GM23338 (cell line): ENCODE measurements around the gene DGKD.

Source experiments
- CREB1 ChIP-seq: fragments of 250-450 bp; sonication (Bioruptor Pico); IDR thresholded peaks from 2 replicates; pipeline ENCODE4 v1.5.0; 2020; ENCODE audit warnings: low read depth, mild to moderate bottlenecking, moderate library complexity
- EZH2 ChIP-seq: fragments of 200-600 bp; sonication (generic); IDR thresholded peaks from one replicate; pipeline ENCODE4 v1.8.0; 2017; ENCODE audit warnings: antibody characterized with exemption, mild to moderate bottlenecking, low read depth; ENCODE audit not compliant: unreplicated experiment
- EZH2phosphoT487 ChIP-seq: fragments of 200-600 bp; sonication (generic); IDR thresholded peaks from one replicate; pipeline ENCODE4 v1.8.1; 2018; ENCODE audit warnings: antibody characterized with exemption; ENCODE audit not compliant: unreplicated experiment
- JUNB ChIP-seq: IDR thresholded peaks from one replicate; pipeline ENCODE4 v1.6.1; 2016; ENCODE audit warnings: antibody characterized with exemption; ENCODE audit not compliant: unreplicated experiment
- NANOG ChIP-seq: IDR thresholded peaks from 2 replicates; pipeline ENCODE4 v1.6.1; 2016; ENCODE audit warnings: antibody characterized with exemption, borderline replicate concordance
- POLR2AphosphoS5 ChIP-seq: IDR thresholded peaks from 2 replicates; pipeline ENCODE4 v1.6.1; 2016; ENCODE audit warnings: antibody characterized with exemption, low read depth
- ZNF114 ChIP-seq: fragments of 250-450 bp; sonication (Bioruptor Pico); IDR thresholded peaks from 2 replicates; pipeline ENCODE4 v1.5.0; 2020; ENCODE audit warnings: mild to moderate bottlenecking, moderate library complexity
- ZNF331 ChIP-seq: fragments of 250-450 bp; sonication (Bioruptor Pico); IDR thresholded peaks from 2 replicates; pipeline ENCODE4 v1.5.0; 2020; ENCODE audit warnings: low read depth, mild to moderate bottlenecking, moderate library complexity
- TF ChIP-seq, protein P1 (sequence below), 2 experiments: fragments of 200-600 bp in 1 of 2; sonication (generic) in 1 of 2; conservative IDR thresholded peaks; 2 replicates each; pipeline versions ENCODE4 v1.5.1 to v1.6.1; 2016 to 2017; ENCODE audit warnings: antibody characterized with exemption in 2 of 2, low read depth in 2 of 2, mild to moderate bottlenecking in 2 of 2, moderate library complexity in 1 of 2
- TF ChIP-seq, protein P2 (sequence below): IDR thresholded peaks from one replicate; pipeline ENCODE4 v1.6.1; 2018; ENCODE audit warnings: antibody characterized with exemption; ENCODE audit not compliant: unreplicated experiment

DNA sequence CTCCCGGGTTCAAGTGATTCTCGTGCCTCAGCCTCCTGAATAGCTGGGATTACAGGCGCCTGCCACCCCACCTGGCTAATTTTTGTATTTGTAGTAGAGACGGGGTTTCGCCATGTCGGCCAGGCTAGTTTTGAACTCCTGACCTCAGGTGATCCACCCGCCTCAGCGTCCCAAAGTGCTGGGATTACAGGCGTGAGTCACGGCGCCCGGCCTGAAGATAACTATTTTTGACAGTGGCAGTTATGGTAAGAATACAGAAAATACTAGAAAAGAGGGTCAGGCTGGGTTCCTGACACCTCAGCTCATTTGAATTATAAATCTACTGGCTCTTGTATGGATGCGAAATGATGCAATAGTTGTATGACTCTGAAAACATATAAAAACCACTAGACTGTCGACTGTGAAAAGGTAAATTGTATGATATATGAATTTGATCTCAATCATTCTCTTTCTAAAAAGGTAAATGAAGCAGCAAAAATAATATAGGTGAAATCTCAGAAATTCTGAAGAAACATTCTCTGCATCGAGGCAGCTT, 11.1 kb upstream of the DGKD start:
- no peak for TF ChIP-seq POLR2AphosphoS5
- TF ChIP-seq, protein P1, sequence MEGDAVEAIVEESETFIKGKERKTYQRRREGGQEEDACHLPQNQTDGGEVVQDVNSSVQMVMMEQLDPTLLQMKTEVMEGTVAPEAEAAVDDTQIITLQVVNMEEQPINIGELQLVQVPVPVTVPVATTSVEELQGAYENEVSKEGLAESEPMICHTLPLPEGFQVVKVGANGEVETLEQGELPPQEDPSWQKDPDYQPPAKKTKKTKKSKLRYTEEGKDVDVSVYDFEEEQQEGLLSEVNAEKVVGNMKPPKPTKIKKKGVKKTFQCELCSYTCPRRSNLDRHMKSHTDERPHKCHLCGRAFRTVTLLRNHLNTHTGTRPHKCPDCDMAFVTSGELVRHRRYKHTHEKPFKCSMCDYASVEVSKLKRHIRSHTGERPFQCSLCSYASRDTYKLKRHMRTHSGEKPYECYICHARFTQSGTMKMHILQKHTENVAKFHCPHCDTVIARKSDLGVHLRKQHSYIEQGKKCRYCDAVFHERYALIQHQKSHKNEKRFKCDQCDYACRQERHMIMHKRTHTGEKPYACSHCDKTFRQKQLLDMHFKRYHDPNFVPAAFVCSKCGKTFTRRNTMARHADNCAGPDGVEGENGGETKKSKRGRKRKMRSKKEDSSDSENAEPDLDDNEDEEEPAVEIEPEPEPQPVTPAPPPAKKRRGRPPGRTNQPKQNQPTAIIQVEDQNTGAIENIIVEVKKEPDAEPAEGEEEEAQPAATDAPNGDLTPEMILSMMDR (conservative IDR thresholded peaks at IDR 0.05; ENCODE audit: low read depth in 2 of 2) = no peak
- TF ChIP-seq, protein P2, sequence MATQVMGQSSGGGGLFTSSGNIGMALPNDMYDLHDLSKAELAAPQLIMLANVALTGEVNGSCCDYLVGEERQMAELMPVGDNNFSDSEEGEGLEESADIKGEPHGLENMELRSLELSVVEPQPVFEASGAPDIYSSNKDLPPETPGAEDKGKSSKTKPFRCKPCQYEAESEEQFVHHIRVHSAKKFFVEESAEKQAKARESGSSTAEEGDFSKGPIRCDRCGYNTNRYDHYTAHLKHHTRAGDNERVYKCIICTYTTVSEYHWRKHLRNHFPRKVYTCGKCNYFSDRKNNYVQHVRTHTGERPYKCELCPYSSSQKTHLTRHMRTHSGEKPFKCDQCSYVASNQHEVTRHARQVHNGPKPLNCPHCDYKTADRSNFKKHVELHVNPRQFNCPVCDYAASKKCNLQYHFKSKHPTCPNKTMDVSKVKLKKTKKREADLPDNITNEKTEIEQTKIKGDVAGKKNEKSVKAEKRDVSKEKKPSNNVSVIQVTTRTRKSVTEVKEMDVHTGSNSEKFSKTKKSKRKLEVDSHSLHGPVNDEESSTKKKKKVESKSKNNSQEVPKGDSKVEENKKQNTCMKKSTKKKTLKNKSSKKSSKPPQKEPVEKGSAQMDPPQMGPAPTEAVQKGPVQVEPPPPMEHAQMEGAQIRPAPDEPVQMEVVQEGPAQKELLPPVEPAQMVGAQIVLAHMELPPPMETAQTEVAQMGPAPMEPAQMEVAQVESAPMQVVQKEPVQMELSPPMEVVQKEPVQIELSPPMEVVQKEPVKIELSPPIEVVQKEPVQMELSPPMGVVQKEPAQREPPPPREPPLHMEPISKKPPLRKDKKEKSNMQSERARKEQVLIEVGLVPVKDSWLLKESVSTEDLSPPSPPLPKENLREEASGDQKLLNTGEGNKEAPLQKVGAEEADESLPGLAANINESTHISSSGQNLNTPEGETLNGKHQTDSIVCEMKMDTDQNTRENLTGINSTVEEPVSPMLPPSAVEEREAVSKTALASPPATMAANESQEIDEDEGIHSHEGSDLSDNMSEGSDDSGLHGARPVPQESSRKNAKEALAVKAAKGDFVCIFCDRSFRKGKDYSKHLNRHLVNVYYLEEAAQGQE = no peak
- no peak for TF ChIP-seq ZNF331
- no peak for TF ChIP-seq EZH2
- no peak for TF ChIP-seq JUNB
- no peak for TF ChIP-seq EZH2phosphoT487
- TF ChIP-seq ZNF114 (CRISPR knock-in tag) = no peak
- TF ChIP-seq NANOG = no peak
- no peak for TF ChIP-seq CREB1 (CRISPR knock-in tag)
